HFF-Myc (cell line): Measurements from ENCODE around the gene SRGAP1.

Source experiments
- DNase-seq: peaks from one replicate; pipeline ENCODE4 v3.0.0-alpha.2; 2011; ENCODE audit warnings: low read depth; ENCODE audit errors: extremely low read depth
- H3K4me3 ChIP-seq: replicated peaks from 2 replicates; pipeline ENCODE4 v1.5.1; 2011; ENCODE audit warnings: low read depth, mild to moderate bottlenecking, control low read depth, low read length
- CTCF ChIP-seq: IDR thresholded peaks from 2 replicates; pipeline ENCODE4 v1.5.1; 2012; ENCODE audit warnings: mild to moderate bottlenecking, low read depth, low read length, control low read depth; ENCODE audit errors: missing control alignments

Gene SRGAP1

GRCh38 chr12:64042911-64043310 lies 198.4 kb downstream of the SRGAP1 start:
- no peak for TF ChIP-seq CTCF
- H3K4me3 ChIP-seq, result no peak overlapping the region
- no peak for DNase-seq

- TF ChIP-seq CTCF, result no peak
- no peak overlapping the region for H3K4me3 ChIP-seq
- no peak for DNase-seq
These were observed 199.7 kb downstream of the SRGAP1 start for GRCh38 chr12:64044191-64044590.

- TF ChIP-seq CTCF, result no peak
- H3K4me3 ChIP-seq, result no peak overlapping the region
- no peak for DNase-seq
These were observed 206.6 kb downstream of the SRGAP1 start for GRCh38 chr12:64051057-64051456.

GRCh38 chr12:64053117-64053516 lies 208.6 kb downstream of the SRGAP1 start:
- DNase-seq, result no peak
- no peak overlapping the region for H3K4me3 ChIP-seq
- TF ChIP-seq CTCF, result no peak

- no peak for DNase-seq
- no peak overlapping the region for H3K4me3 ChIP-seq
- no peak for TF ChIP-seq CTCF
These were observed 209.6 kb downstream of the SRGAP1 start for GRCh38 chr12:64054079-64054520.

- no peak for TF ChIP-seq CTCF
- DNase-seq, result no peak
- no peak overlapping the region for H3K4me3 ChIP-seq
These were observed 212.2 kb downstream of the SRGAP1 start for GRCh38 chr12:64056741-64057140.

- no peak overlapping the region for H3K4me3 ChIP-seq
- no peak for DNase-seq
- TF ChIP-seq CTCF, result no peak
These were observed 213.2 kb downstream of the SRGAP1 start for GRCh38 chr12:64057706-64058105.
